GM18951 (cell line): Measurements from ENCODE around the gene IFTAP.

Experiments
- POLR2A ChIP-seq: IDR thresholded peaks from 4 replicates; pipeline ENCODE4 v1.6.1; 2011; ENCODE audit warnings: mild to moderate bottlenecking; ENCODE audit not compliant: insufficient read length, insufficient read depth; ENCODE audit errors: extremely low read depth
- in situ Hi-C: fragments of 300-500 bp; cut with MboI; formaldehyde crosslinking; loops from one replicate; pipeline ENCODE4 v1.12.0; 2022; ENCODE audit warnings: low sequenced_read_pairs, mixed read lengths, inconsistent platforms; ENCODE audit not compliant: unreplicated experiment

Gene IFTAP

DNA sequence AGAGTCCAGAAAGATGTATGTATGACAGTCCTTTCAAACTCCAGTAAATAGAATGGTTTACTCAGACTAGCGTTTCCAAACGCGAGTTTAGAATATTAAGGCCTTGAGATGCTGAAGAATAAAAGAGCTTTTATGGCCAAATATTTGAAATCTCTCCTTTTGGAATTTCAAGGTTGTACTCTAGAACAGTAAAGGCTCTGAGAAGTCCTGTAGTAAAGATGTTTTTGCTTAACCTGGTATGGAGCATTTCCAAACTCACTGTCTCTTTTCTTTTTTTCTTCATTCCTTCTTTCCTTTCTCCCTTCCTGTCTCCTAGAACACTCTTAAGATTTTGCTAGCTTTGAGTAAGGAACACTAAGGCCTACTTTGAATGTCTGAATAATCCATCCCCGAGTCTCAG, 95.1 kb downstream of the IFTAP start:
- no peak for TF ChIP-seq POLR2A
- in situ Hi-C loops: no loop called here

DNA sequence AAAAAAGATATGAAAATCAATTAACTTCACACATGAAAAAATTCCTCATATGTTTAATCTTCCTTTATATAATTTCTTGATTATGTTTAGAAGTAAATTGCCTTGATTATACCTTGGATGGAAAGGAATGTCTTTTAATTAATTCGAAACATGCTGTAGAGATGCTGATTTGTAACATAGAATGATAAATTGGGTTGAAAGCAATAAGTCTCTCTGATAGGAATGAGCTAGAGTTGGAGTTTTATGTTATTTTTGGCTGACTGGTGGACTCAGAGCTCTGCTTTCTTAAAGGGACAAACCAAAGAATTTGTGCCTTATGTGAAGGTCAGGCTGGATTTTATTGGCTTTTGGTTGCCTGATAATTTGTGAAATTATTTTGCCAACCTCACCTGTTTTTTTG, 98.4 kb downstream of the IFTAP start:
- in situ Hi-C loops: no loop called here
- no peak for TF ChIP-seq POLR2A

DNA sequence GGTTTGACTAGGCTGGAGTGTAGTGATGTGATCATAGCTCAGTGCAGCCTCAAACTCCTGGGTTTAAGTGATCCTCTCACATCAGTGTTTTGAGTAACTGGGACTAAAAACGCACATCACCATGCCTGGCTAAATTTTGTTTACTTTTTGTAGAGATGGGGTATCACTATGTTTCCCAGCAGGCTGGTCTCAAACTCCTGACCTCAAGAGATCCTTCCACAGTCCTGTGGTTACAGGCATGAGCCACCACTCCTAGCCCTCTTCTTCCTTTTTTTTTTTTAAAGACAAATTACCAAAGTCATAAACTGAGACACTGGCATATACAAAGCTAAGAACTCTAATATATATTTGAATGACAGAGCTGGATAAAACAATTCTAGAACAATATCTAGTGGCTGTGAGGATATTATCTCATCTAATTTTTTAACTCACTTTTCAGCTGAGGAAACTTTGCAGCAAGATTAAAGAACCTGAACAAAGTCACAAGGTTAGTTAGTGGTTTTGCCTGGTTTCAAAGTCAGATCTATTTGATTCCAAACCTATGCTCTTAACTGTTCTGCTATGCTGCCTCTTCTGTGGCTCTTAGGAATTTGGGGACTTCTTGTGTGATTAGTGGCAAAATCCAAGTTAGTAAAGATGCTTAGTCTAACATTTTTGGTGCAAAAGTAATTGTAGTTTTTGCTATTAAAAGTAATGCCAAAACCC, 99.0 kb downstream of the IFTAP start:
- no peak for TF ChIP-seq POLR2A

DNA sequence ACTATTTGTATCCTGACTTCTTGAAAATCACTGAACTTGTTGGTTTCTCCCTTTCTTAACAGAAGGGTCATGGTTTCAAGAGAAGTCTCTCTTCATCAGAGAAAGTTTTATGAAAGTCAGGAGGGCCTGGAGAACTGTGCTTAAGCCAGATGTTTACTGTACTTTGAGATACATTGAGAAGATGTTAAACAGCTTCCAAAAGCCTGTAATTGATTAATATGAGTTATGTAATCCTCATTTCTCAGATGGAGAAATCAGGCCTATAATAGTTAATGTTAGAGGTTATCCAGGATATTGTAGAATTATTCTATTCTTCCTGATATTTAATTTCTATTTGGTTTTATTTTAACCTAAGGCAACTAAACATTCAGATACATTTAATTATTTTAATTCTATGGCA, 100.8 kb downstream of the IFTAP start:
- TF ChIP-seq POLR2A: no peak
- in situ Hi-C loops: no loop called here

More for the DNA sequence above, 99.0 kb downstream of the IFTAP start:
- in situ Hi-C loops: no loop called here

DNA sequence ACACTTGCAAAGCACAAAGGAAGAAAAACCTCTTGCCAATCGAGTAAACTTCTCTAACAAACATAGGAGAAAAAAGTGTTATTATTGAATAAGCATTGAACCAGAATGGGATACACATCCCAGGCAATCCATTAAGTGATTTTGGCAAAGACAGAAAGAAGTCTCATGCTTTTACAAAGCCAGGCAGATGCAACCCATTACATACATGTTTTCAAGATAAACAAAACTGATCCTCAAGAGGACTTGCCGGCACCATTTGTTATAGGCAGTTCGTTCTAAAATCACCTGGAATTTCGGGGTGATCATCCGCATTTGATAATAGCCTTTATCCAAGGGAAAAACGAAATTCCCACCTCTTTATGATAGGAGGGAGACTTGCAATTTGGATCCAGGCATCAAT, 101.3 kb downstream of the IFTAP start:
- no peak for TF ChIP-seq POLR2A
- in situ Hi-C loops: no loop called here

DNA sequence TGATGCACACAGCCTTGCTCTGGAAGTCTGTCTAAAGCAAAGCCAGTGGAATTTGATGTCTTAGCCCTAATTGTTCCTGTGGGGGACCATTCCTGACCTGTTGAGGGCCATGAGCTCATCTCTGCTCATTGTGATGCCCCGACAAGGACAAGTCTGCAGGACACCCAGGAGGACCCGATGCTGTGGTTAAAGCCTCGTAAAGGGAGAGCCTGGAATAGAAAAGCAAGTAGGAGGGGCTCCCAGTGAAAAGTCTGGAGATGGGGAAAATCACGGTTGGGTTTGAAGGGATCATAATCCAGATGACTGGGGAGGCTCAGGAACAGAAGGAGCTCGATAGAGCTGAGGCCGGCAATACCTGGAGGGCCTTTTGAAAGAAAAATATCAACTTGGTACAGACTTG, 102.2 kb downstream of the IFTAP start:
- no peak for TF ChIP-seq POLR2A
- in situ Hi-C loops: no loop called here

DNA sequence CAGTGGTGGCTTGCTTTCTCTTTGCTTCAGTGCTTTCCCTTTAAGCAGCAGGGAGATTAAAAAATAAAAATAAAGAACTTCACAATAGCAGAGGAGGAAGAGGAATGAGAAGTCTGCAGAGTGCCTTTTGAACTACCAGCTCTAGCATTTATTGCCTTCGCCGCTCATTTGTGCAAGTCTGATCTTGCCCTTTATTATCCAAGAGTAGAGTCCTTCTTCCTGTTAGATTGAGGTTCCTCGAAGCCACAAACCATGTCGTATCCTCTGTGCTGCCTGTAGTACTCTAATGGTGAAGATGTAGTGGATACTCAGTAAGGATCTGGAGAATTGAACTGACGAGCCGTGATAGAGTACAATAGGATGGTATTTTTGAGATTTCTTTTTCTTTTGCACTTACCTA, 105.0 kb downstream of the IFTAP start:
- in situ Hi-C loops: no loop called here
- no peak for TF ChIP-seq POLR2A

DNA sequence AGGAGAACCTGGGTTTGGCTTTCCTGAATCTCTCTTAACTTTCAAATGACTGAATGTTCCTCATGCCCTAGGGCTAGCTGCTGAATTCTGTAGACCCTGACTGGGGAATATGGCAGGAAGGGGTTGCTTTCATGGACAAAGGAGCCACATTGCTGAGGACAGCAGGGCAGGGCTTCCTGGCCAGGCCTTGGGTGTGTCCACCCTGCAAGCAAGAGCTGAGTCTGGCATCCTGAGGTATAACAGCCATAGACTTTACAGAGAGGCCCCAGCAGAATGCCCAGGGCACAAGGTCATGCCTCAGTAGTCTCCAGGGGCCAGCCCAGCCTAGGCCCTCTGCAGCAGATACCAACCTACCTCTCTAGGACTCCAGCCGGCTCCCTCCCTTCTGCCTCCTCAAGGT, 105.9 kb downstream of the IFTAP start:
- TF ChIP-seq POLR2A: no peak
- in situ Hi-C loops: no loop called here

DNA sequence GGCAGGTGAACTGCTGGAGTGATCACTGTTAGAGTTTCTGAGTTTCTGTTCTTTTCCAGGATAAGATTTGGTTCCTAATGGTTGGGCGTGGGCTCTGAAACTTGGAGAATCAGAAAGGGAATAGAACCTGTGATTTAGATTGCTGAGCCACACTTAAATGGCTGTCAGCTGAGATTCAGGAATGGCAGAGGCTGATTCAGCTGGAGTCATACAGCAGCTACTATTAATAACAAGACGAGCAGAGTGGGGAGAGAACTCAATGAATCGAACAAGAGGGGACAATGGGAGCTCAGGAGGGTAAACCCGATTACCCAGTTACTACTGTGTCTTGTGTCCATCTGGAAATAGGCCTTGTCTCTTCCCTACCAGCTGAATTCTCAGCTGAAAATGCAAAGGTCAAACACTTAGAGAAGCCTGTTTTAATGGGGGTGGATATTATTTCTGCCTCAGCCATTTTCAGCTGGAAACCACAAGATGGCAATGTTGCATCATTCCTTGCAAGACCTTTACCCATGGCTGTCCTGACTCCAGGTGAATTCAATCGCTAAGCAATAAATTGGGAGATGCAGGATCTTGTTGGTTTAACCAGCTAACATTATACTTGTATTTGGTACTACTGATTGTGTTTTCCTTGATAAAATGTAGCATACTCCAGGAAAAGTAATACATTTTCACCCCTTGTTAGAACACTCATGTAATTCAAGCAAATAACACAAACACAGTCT, 108.2 kb downstream of the IFTAP start:
- in situ Hi-C loops: no loop called here

DNA sequence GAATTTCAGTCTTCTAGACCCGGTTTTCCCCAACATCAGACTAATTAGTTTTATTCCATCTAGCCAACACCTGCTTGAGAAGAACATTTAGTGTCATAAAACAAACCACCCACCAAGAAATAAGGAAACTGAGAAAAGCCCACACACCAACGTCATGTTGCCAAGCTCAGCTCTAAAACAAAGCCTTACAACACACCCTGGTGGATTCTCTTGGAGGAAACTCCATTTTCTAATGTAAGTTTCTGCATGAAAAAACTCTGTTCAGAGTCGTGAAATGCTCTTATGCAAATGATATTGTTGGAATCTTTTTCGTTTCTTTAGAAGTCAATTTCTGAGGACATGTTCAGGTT, 108.7 kb downstream of the IFTAP start:
- TF ChIP-seq POLR2A: no peak
- in situ Hi-C loops: no loop called here

More for the DNA sequence above, 108.2 kb downstream of the IFTAP start:
- TF ChIP-seq POLR2A: no peak
